Parathyroid adenoma (tissue), 2 donors: ENCODE results near the gene C9orf78.

Experiments used
- H2AFZ ChIP-seq: fragments of 300-600 bp; sonication (generic); one replicate; pipeline ENCODE4 v1.7.0; 2017; ENCODE audit warnings: antibody characterized with exemption, mild to moderate bottlenecking
- H3K27ac ChIP-seq: fragments of 300-600 bp; sonication (generic); one replicate; pipeline ENCODE4 v1.7.0; 2017
- H3K27me3 ChIP-seq: fragments of 300-600 bp; sonication (generic); one replicate; pipeline ENCODE4 v1.7.0; 2017; ENCODE audit warnings: low read length; ENCODE audit not compliant: control insufficient read depth, insufficient read depth
- H3K36me3 ChIP-seq: fragments of 300-600 bp; sonication (generic); one replicate; pipeline ENCODE4 v1.7.0; 2017; ENCODE audit warnings: low read length; ENCODE audit not compliant: control insufficient read depth, insufficient read depth
- H3K4me1 ChIP-seq: fragments of 300-600 bp; sonication (generic); one replicate; pipeline ENCODE4 v1.7.0; 2017; ENCODE audit warnings: control low read depth
- H3K4me2 ChIP-seq: fragments of 300-600 bp; sonication (generic); one replicate; pipeline ENCODE4 v1.7.0; 2017; ENCODE audit warnings: low read length
- H3K4me3 ChIP-seq: fragments of 300-600 bp; sonication (generic); one replicate; pipeline ENCODE4 v1.7.0; 2017; ENCODE audit warnings: low read depth, low read length
- H3K79me2 ChIP-seq: fragments of 300-600 bp; sonication (generic); one replicate; pipeline ENCODE4 v1.7.0; 2017; ENCODE audit warnings: control low read depth
- H3K9ac ChIP-seq: fragments of 300-600 bp; sonication (generic); one replicate; pipeline ENCODE4 v1.7.0; 2017; ENCODE audit warnings: mild to moderate bottlenecking
- H3K9me3 ChIP-seq: fragments of 300-600 bp; sonication (generic); one replicate; pipeline ENCODE4 v1.7.0; 2017; ENCODE audit warnings: low read length; ENCODE audit not compliant: control insufficient read depth
- CTCF ChIP-seq: fragments of 300-600 bp; sonication (generic); IDR thresholded peaks from one replicate; pipeline ENCODE4 v1.7.0; 2017; ENCODE audit warnings: antibody characterized with exemption, mild to moderate bottlenecking
- donor health status: primary hyperparathyroidism.

Gene C9orf78

GRCh38 chr9:129879991-129880653 is 45.0 kb upstream of the C9orf78 start:
- Histone ChIP-seq H2AFZ (no peak overlapping the region), H3K4me2 (no peak overlapping the region), H3K36me3 (no peaks in the 10 kb centered on the region), H3K27me3 (no peaks in the 10 kb centered on the region), H3K4me1 (no peaks in the 10 kb centered on the region), H3K4me3 (no peak overlapping the region), H3K9me3 (no peaks in the 10 kb centered on the region), H3K9ac (no peak overlapping the region), H3K79me2 (no peaks in the 10 kb centered on the region), H3K27ac (no peak overlapping the region)
- TF ChIP-seq CTCF = no peak

DNA sequence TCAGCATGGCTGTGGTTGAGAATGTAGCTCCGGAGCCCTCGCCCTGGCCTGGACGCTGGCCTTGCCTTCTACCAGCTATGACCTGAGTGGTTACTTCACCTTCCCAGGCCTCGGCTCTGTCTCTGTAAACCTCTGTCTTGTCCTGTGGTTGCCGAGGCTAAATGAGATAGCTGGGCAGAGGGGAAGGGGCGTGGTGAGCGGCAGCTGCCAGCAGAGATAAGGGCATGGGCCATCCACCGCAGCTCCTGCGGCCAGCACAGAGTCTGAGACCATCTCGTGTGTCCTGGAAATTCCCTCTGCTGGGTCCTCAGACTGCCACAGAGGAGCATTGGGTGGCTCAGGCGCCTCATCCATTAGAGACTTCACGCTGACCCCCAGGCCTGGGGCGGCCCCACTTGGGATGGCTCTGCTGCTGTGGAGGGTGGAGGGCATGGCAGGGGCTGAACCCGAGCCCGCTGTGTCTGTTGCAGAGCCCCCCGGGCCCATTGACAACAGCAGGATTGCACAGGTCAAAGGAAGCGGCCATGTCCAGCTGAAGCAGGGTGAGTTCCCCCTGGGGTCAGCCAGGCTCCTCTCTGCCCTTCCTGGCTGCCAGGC is 44.1 kb upstream of the C9orf78 start:
- no peak overlapping the region for H3K9ac ChIP-seq
- H3K79me2 ChIP-seq = no peaks in the 10 kb centered on the region
- no peak for TF ChIP-seq CTCF
- H2AFZ ChIP-seq = no peak overlapping the region
- H3K4me1 ChIP-seq = no peaks in the 10 kb centered on the region
- H3K36me3 ChIP-seq = no peaks in the 10 kb centered on the region
- H3K9me3 ChIP-seq = no peaks in the 10 kb centered on the region
- no peak overlapping the region for H3K4me3 ChIP-seq
- no peak overlapping the region for H3K27ac ChIP-seq
- H3K27me3 ChIP-seq = no peaks in the 10 kb centered on the region
- H3K4me2 ChIP-seq = no peak overlapping the region

GRCh38 chr9:129878291-129878690 is 43.2 kb upstream of the C9orf78 start:
- H3K9ac ChIP-seq = no peak overlapping the region
- H3K4me1 ChIP-seq = no peaks in the 10 kb centered on the region
- no peak overlapping the region for H3K4me2 ChIP-seq
- no peaks in the 10 kb centered on the region for H3K79me2 ChIP-seq
- no peak for TF ChIP-seq CTCF
- no peak overlapping the region for H3K4me3 ChIP-seq
- no peaks in the 10 kb centered on the region for H3K9me3 ChIP-seq
- no peak overlapping the region for H2AFZ ChIP-seq
- H3K27me3 ChIP-seq = no peaks in the 10 kb centered on the region
- H3K27ac ChIP-seq = no peak overlapping the region
- no peaks in the 10 kb centered on the region for H3K36me3 ChIP-seq

DNA sequence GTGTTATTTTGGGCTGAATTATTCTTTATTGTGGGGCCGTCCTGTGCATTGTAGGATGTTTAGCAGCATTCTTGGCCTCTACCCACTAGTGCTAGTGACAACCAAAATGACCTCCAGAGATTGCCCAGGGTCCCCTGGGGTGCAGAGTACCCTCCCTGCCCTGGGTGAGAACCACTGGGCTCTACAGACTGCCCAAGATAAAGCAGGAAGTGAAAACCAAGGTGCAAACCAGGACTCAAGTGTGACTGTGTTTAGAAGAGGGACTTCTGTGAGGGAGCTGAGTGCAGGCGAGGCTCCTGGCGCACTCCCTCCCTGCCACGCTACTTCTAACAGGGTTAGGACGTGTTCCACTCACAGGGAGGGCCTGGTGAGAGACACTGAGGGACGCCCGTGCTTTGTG is 41.7 kb upstream of the C9orf78 start:
- Histone ChIP-seq H3K27me3 (no peaks in the 10 kb centered on the region), H3K4me2 (no peak overlapping the region), H3K79me2 (no peaks in the 10 kb centered on the region), H3K36me3 (no peaks in the 10 kb centered on the region), H3K4me1 (no peaks in the 10 kb centered on the region), H3K4me3 (no peak overlapping the region), H2AFZ (no peak overlapping the region), H3K9me3 (no peaks in the 10 kb centered on the region), H3K9ac (no peak overlapping the region), H3K27ac (no peak overlapping the region)
- no peak for TF ChIP-seq CTCF
